ENCODE results near the gene SPRR1B. TPM values are rescaled to one million over a fixed set of nuclear protein-coding genes. Genes with fewer than 3 reads are reported as not detected.
"Not testable (repeated sequence)": the region's sequence is repeated elsewhere in the genome, so short reads cannot be mapped to it uniquely, and the experiment has no call there.

SPRR1B gene
- total RNA-seq, 6 donors from 2014 or later: not detected

GRCh38 chr1:153032677-153033308 lies 1.8 kb downstream of the SPRR1B start:
- DNase-seq (peak in 1 of 2 donors; percentile 51), ATAC-seq (ENCODE audit: low FRiP score in 2 of 2) (peak; percentile 43 to 62)
- Histone ChIP-seq H3K27ac (no peak overlapping the region), H3K27me3 (no peaks in the 10 kb centered on the region), H3K4me1 (no peaks in the 10 kb centered on the region), H3K36me3 (no peaks in the 10 kb centered on the region), H3K9me3 (no peaks in the 10 kb centered on the region), H3K4me3 (no peak overlapping the region)
- 54 to 61% methylated on average over 3 of the region's 3 CpGs for WGBS, 2 donors
- no peak for TF ChIP-seq POLR2A (IDR thresholded peaks at IDR 0.05)
- no peak for TF ChIP-seq POLR2AphosphoS5 (IDR thresholded peaks at IDR 0.05)
- TF ChIP-seq EP300 (IDR thresholded peaks at IDR 0.05): no peak
- no peak for TF ChIP-seq CTCF (IDR thresholded peaks at IDR 0.05)

GRCh38 chr1:153035211-153035610 lies 4.2 kb downstream of the SPRR1B start:
- WGBS, 2 donors: 70 to 89% methylated on average over 1 of the region's 1 CpG
- TF ChIP-seq POLR2A (IDR thresholded peaks at IDR 0.05) (no peak), POLR2AphosphoS5 (IDR thresholded peaks at IDR 0.05) (no peak), EP300 (IDR thresholded peaks at IDR 0.05) (no peak), CTCF (IDR thresholded peaks at IDR 0.05) (no peak)
- Histone ChIP-seq H3K36me3 (no peaks in the 10 kb centered on the region), H3K4me1 (no peaks in the 10 kb centered on the region), H3K27ac (no peak overlapping the region), H3K4me3 (no peak overlapping the region), H3K27me3 (no peaks in the 10 kb centered on the region), H3K9me3 (no peaks in the 10 kb centered on the region)
- ATAC-seq (ENCODE audit: low FRiP score in 2 of 2) (no peak), DNase-seq (no peak)

GRCh38 chr1:153040950-153041631 lies 10.1 kb downstream of the SPRR1B start, which contains the start of gene SPRR2D:
Gene SPRR2D (minus strand): TSS chr1:153041120. CDS start chr1:153040346, 774 bp downstream.
- no peak within 1 kb of the TSS for H3K4me3 ChIP-seq
- H3K27me3 ChIP-seq: no peaks in the 10 kb centered on the region
- no peak within 1 kb of the TSS for H3K27ac ChIP-seq
- H3K9me3 ChIP-seq: no peaks in the 10 kb centered on the region
- DNase-seq (no peak), ATAC-seq (ENCODE audit: low FRiP score in 2 of 2) (no peak)
- no peaks in the 10 kb centered on the region for H3K4me1 ChIP-seq
- no peak for TF ChIP-seq POLR2A (IDR thresholded peaks at IDR 0.05)
- TF ChIP-seq POLR2AphosphoS5 (IDR thresholded peaks at IDR 0.05): no peak
- no peak for TF ChIP-seq EP300 (IDR thresholded peaks at IDR 0.05)
- no peak for TF ChIP-seq CTCF (IDR thresholded peaks at IDR 0.05)
- H3K36me3 ChIP-seq: no peaks in the 10 kb centered on the region
- 65 to 76% methylated on average over 4 of the region's 4 CpGs for WGBS, 2 donors

GRCh38 chr1:153049211-153049610 lies 18.2 kb downstream of the SPRR1B start:
- WGBS, 2 donors: 71 to 83% methylated on average over 1 of the region's 2 CpGs

GRCh38 chr1:153056111-153056510 lies 25.1 kb downstream of the SPRR1B start:
- not testable (repeated sequence) for H3K9me3 ChIP-seq; H3K4me3 ChIP-seq; H3K27ac ChIP-seq; H3K27me3 ChIP-seq; DNase-seq; ATAC-seq (ENCODE audit: low FRiP score in 2 of 2); H3K4me1 ChIP-seq; H3K36me3 ChIP-seq
- 52 to 57% methylated on average over 3 of the region's 3 CpGs for WGBS, 2 donors

More at GRCh38 chr1:153049211-153049610, 18.2 kb downstream of the SPRR1B start:
- Histone ChIP-seq H3K9me3 (no peaks in the 10 kb centered on the region), H3K27ac (no peak overlapping the region), H3K36me3 (no peaks in the 10 kb centered on the region), H3K4me1 (no peaks in the 10 kb centered on the region), H3K27me3 (no peaks in the 10 kb centered on the region), H3K4me3 (no peak overlapping the region)
- ATAC-seq (ENCODE audit: low FRiP score in 2 of 2) (peak in 1 of 2 donors; percentile 49), DNase-seq (peak in 1 of 2 donors; percentile 6)
- TF ChIP-seq CTCF (IDR thresholded peaks at IDR 0.05): no peak
- no peak for TF ChIP-seq EP300 (IDR thresholded peaks at IDR 0.05)
- no peak for TF ChIP-seq POLR2A (IDR thresholded peaks at IDR 0.05)
- no peak for TF ChIP-seq POLR2AphosphoS5 (IDR thresholded peaks at IDR 0.05)
